Measurements from ENCODE around the gene KRTAP10-4. TPM values are rescaled to one million over a fixed set of nuclear protein-coding genes. Genes with fewer than 3 reads are reported as not detected.

The KRTAP10-4 gene
- total and polyA plus RNA-seq, 2 experiments from 2014 or later, result not detected

- 47 to 50% methylated on average over 12 of the region's 12 CpGs for WGBS, 2 experiments (ENCODE audit: low coverage in 1 of 2, low lambda C conversion rate in 2 of 2, missing lambda C conversion rate in 2 of 2)
- no peaks in the 10 kb centered on the region for H3K9me3 ChIP-seq (ENCODE audit: low read depth)
- no peak for DNase-seq
Observed at GRCh38 chr21:44526096-44526997, 47.2 kb upstream of the KRTAP10-4 start.

GRCh38 chr21:44527156-44527982, 46.2 kb upstream of the KRTAP10-4 start:
- Histone ChIP-seq H3K79me2 (ENCODE audit: insufficient read depth) (no peaks in the 10 kb centered on the region), H3K4me1 (ENCODE audit: insufficient read depth) (no peaks in the 10 kb centered on the region), H2AFZ (no peak overlapping the region), H3K27ac (no peak overlapping the region), H3K27me3 (replicated peaks; ENCODE audit: insufficient read depth) (no peaks in the 10 kb centered on the region), H4K20me1 (ENCODE audit: insufficient read depth) (no peaks in the 10 kb centered on the region), H3K36me3 (ENCODE audit: low read depth) (no peaks in the 10 kb centered on the region), H3K4me2 (ENCODE audit: unreplicated experiment) (no peak overlapping the region), H3K9me2 (ENCODE audit: insufficient read depth) (no peaks in the 10 kb centered on the region), H3K9me3 (ENCODE audit: low read depth) (no peaks in the 10 kb centered on the region), H3F3A (ENCODE audit: insufficient read depth) (no peaks in the 10 kb centered on the region), H3K4me3 (no peak overlapping the region), H3K9ac (no peak overlapping the region)
- in situ Hi-C loops (cut with MboI), result no loop called here
- no peak for TF ChIP-seq EZH2 (IDR thresholded peaks at IDR 0.05; ENCODE audit: insufficient read depth, poor library complexity, severe bottlenecking)
- TF ChIP-seq EZH2phosphoT487 (IDR thresholded peaks at IDR 0.05; ENCODE audit: insufficient read depth, low read depth), result no peak
- no peak for DNase-seq
- WGBS, 2 experiments (ENCODE audit: low coverage in 1 of 2, low lambda C conversion rate in 2 of 2, missing lambda C conversion rate in 2 of 2), result 65 to 68% methylated on average over 37 of the region's 37 CpGs

More at GRCh38 chr21:44526096-44526997, 47.2 kb upstream of the KRTAP10-4 start:
- in situ Hi-C loops (cut with MboI), result no loop called here
- Histone ChIP-seq H4K20me1 (ENCODE audit: insufficient read depth) (no peaks in the 10 kb centered on the region), H3K79me2 (ENCODE audit: insufficient read depth) (no peaks in the 10 kb centered on the region), H3K9ac (no peak overlapping the region), H3K27me3 (replicated peaks; ENCODE audit: insufficient read depth) (no peaks in the 10 kb centered on the region), H3F3A (ENCODE audit: insufficient read depth) (no peaks in the 10 kb centered on the region), H3K9me2 (ENCODE audit: insufficient read depth) (no peaks in the 10 kb centered on the region), H3K36me3 (ENCODE audit: low read depth) (no peaks in the 10 kb centered on the region), H3K4me2 (ENCODE audit: unreplicated experiment) (no peak overlapping the region), H3K4me3 (no peak overlapping the region), H3K27ac (no peak overlapping the region), H2AFZ (no peak overlapping the region), H3K4me1 (ENCODE audit: insufficient read depth) (no peaks in the 10 kb centered on the region)
- TF ChIP-seq EZH2phosphoT487 (IDR thresholded peaks at IDR 0.05; ENCODE audit: insufficient read depth, low read depth), result no peak
- TF ChIP-seq EZH2 (IDR thresholded peaks at IDR 0.05; ENCODE audit: insufficient read depth, poor library complexity, severe bottlenecking), result no peak

- H3K27ac ChIP-seq, result no peak overlapping the region
- H3K36me3 ChIP-seq (ENCODE audit: low read depth), result no peaks in the 10 kb centered on the region
- TF ChIP-seq EZH2phosphoT487 (IDR thresholded peaks at IDR 0.05; ENCODE audit: insufficient read depth, low read depth) (no peak), EZH2 (IDR thresholded peaks at IDR 0.05; ENCODE audit: insufficient read depth, poor library complexity, severe bottlenecking) (no peak)
- in situ Hi-C loops (cut with MboI), result no loop called here
- H3K9ac ChIP-seq, result no peak overlapping the region
- H3K9me2 ChIP-seq (ENCODE audit: insufficient read depth), result no peaks in the 10 kb centered on the region
- H3K4me2 ChIP-seq (ENCODE audit: unreplicated experiment), result no peak overlapping the region
- H4K20me1 ChIP-seq (ENCODE audit: insufficient read depth), result no peaks in the 10 kb centered on the region
- H3K9me3 ChIP-seq (ENCODE audit: low read depth), result no peaks in the 10 kb centered on the region
- no peak for DNase-seq
- H3K79me2 ChIP-seq (ENCODE audit: insufficient read depth), result no peaks in the 10 kb centered on the region
- no peaks in the 10 kb centered on the region for H3K27me3 ChIP-seq (replicated peaks; ENCODE audit: insufficient read depth)
- WGBS, 2 experiments (ENCODE audit: low coverage in 1 of 2, low lambda C conversion rate in 2 of 2, missing lambda C conversion rate in 2 of 2), result 48% methylated on average over 18 of the region's 18 CpGs
- H3K4me1 ChIP-seq (ENCODE audit: insufficient read depth), result no peaks in the 10 kb centered on the region
- H3K4me3 ChIP-seq, result no peak overlapping the region
- no peak overlapping the region for H2AFZ ChIP-seq
- no peaks in the 10 kb centered on the region for H3F3A ChIP-seq (ENCODE audit: insufficient read depth)
Observed at GRCh38 chr21:44527983-44528633, 45.4 kb upstream of the KRTAP10-4 start.

GRCh38 chr21:44528634-44528995, 44.9 kb upstream of the KRTAP10-4 start:
- H3K4me1 ChIP-seq (ENCODE audit: insufficient read depth), result no peaks in the 10 kb centered on the region
- no peaks in the 10 kb centered on the region for H3K9me2 ChIP-seq (ENCODE audit: insufficient read depth)
- in situ Hi-C loops (cut with MboI), result no loop called here
- no peak overlapping the region for H3K9ac ChIP-seq
- no peak overlapping the region for H3K4me3 ChIP-seq
- TF ChIP-seq EZH2 (IDR thresholded peaks at IDR 0.05; ENCODE audit: insufficient read depth, poor library complexity, severe bottlenecking), result no peak
- no peak for TF ChIP-seq EZH2phosphoT487 (IDR thresholded peaks at IDR 0.05; ENCODE audit: insufficient read depth, low read depth)
- no peak overlapping the region for H3K27ac ChIP-seq
- H3K9me3 ChIP-seq (ENCODE audit: low read depth), result no peaks in the 10 kb centered on the region
- no peaks in the 10 kb centered on the region for H4K20me1 ChIP-seq (ENCODE audit: insufficient read depth)
- H3K36me3 ChIP-seq (ENCODE audit: low read depth), result no peaks in the 10 kb centered on the region
- H3F3A ChIP-seq (ENCODE audit: insufficient read depth), result no peaks in the 10 kb centered on the region
- H3K4me2 ChIP-seq (ENCODE audit: unreplicated experiment), result no peak overlapping the region
- H2AFZ ChIP-seq, result no peak overlapping the region
- H3K79me2 ChIP-seq (ENCODE audit: insufficient read depth), result no peaks in the 10 kb centered on the region
- H3K27me3 ChIP-seq (replicated peaks; ENCODE audit: insufficient read depth), result no peaks in the 10 kb centered on the region
- 51 to 60% methylated on average over 10 of the region's 10 CpGs for WGBS, 2 experiments (ENCODE audit: low coverage in 1 of 2, low lambda C conversion rate in 2 of 2, missing lambda C conversion rate in 2 of 2)
- DNase-seq, result no peak

Measured in GM23248 (cell line).